ENCODE measurements around the gene GFY. TPM values are rescaled to one million over a fixed set of nuclear protein-coding genes. Genes with fewer than 3 reads are reported as not detected.
A peak's percentile ranks its signal among the peaks of the same experiment; 100 is the strongest.

The GFY gene
- total RNA-seq, 1 donor from 2014 or later = not detected

GRCh38 chr19:49441210-49441959 is 16.2 kb downstream of the GFY start, which contains the start of gene SLC17A7:
Gene SLC17A7 (minus strand): TSS chr19:49441527. CDS start chr19:49441379, 148 bp downstream.
- TF ChIP-seq, protein P1, sequence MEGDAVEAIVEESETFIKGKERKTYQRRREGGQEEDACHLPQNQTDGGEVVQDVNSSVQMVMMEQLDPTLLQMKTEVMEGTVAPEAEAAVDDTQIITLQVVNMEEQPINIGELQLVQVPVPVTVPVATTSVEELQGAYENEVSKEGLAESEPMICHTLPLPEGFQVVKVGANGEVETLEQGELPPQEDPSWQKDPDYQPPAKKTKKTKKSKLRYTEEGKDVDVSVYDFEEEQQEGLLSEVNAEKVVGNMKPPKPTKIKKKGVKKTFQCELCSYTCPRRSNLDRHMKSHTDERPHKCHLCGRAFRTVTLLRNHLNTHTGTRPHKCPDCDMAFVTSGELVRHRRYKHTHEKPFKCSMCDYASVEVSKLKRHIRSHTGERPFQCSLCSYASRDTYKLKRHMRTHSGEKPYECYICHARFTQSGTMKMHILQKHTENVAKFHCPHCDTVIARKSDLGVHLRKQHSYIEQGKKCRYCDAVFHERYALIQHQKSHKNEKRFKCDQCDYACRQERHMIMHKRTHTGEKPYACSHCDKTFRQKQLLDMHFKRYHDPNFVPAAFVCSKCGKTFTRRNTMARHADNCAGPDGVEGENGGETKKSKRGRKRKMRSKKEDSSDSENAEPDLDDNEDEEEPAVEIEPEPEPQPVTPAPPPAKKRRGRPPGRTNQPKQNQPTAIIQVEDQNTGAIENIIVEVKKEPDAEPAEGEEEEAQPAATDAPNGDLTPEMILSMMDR (IDR thresholded peaks at IDR 0.05) = no peak
- TF ChIP-seq POLR2AphosphoS5 (IDR thresholded peaks at IDR 0.05; ENCODE audit: insufficient read depth in 1 of 2, low read depth in 1 of 2) (no peak), POLR2A (IDR thresholded peaks at IDR 0.05) (no peak)
- Histone ChIP-seq H3K27ac (peak within 1 kb of the TSS; percentile 83), H3K9me3 (no peaks in the 10 kb centered on the region), H3K27me3 (no peaks in the 10 kb centered on the region), H3K4me3 (peak within 1 kb of the TSS; percentile 70 to 90), H3K4me1 (peaks cover 22% of the 10 kb centered on the region), H3K36me3 (no peaks in the 10 kb centered on the region)
- DNase-seq (ENCODE audit: extremely low spot score in 2 of 2) = no peak
- intact Hi-C loops (cut with DNase I) = loop anchor here (10.0 kb wide), 2 partner anchors 77 to 217 kb away; partner anchors contain the start of genes DKKL1 and TEAD2

DNA sequence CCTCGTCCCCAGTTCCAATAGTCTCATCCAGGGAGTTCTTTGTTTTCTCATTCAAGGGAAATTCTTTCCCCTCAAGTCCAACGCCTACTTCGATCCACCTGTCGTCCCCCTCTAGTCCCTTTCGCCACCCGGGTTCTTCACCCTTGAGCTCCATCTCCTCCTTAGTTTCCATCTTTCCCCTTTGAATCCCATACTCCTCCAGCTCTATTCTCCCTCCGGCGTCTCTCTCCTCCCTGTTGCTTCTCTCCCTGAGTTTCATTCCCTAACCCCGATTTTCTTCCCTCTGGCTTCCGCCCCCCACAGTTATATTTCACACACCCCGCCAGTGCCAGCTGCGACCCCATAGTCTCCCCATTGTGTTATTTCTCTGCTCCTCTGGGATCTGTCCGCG is 16.8 kb downstream of the GFY start:
- TF ChIP-seq POLR2A (IDR thresholded peaks at IDR 0.05) (no peak), POLR2AphosphoS5 (IDR thresholded peaks at IDR 0.05; ENCODE audit: insufficient read depth in 1 of 2, low read depth in 1 of 2) (no peak)
- TF ChIP-seq, protein P1 (IDR thresholded peaks at IDR 0.05) = no peak
- intact Hi-C loops (cut with DNase I) = loop anchor here (10.0 kb wide), 2 partner anchors 77 to 217 kb away; partner anchors contain the start of genes DKKL1 and TEAD2
- Histone ChIP-seq H3K4me3 (peak overlapping the region; percentile 70 to 90), H3K27me3 (no peaks in the 10 kb centered on the region), H3K9me3 (no peaks in the 10 kb centered on the region), H3K4me1 (peaks cover 22% of the 10 kb centered on the region), H3K27ac (peak overlapping the region; percentile 83), H3K36me3 (no peaks in the 10 kb centered on the region)
- DNase-seq (ENCODE audit: extremely low spot score in 2 of 2) = no peak

GRCh38 chr19:49442354-49442753 is 17.2 kb downstream of the GFY start:
- TF ChIP-seq, protein P1 (IDR thresholded peaks at IDR 0.05) = no peak
- TF ChIP-seq POLR2A (IDR thresholded peaks at IDR 0.05) (no peak), POLR2AphosphoS5 (IDR thresholded peaks at IDR 0.05; ENCODE audit: insufficient read depth in 1 of 2, low read depth in 1 of 2) (no peak)
- Histone ChIP-seq H3K4me1 (peaks cover 26% of the 10 kb centered on the region), H3K27me3 (no peaks in the 10 kb centered on the region), H3K27ac (peak overlapping the region; percentile 83), H3K4me3 (peak overlapping the region; percentile 70 to 90), H3K36me3 (no peaks in the 10 kb centered on the region), H3K9me3 (no peaks in the 10 kb centered on the region)
- no peak for DNase-seq (ENCODE audit: extremely low spot score in 2 of 2)
- intact Hi-C loops (cut with DNase I) = loop anchor here (10.0 kb wide), 2 partner anchors 78 to 218 kb away; partner anchors contain the start of genes DKKL1 and TEAD2

DNA sequence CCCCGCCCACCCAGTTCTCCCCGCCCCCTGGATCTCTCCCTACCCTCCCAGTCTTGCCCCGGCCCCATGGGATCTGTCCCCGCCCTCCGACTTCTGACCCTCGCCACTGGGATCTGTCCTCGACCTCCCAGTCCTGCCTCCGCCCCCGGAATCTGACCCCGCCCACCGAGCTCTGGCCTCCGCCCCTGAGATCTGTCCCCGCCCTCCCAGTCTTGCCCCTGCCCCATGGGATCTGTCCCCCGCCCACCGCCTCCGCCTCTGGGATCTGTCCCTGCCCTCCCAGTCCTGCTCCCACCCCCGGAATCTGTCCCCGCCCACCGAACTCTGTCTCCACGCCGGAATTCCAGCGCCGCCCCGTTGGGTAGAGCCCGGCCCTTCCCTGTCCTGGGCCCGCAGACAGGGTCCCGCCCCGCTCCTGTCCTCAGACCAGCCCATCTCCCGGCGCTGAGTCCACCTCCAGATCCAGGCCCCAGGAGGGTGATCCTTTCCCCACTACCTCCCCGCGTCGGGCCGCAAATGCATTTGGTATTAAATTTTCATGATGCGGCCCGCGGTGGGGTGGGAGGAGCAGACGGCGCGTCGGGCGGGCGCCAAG is 17.7 kb downstream of the GFY start:
- DNase-seq (ENCODE audit: extremely low spot score in 2 of 2) = peak in 1 of 2 donors; percentile 97
- no peaks in the 10 kb centered on the region for H3K36me3 ChIP-seq
- TF ChIP-seq POLR2AphosphoS5 (IDR thresholded peaks at IDR 0.05; ENCODE audit: insufficient read depth in 1 of 2, low read depth in 1 of 2) (no peak), POLR2A (IDR thresholded peaks at IDR 0.05) (no peak)
- TF ChIP-seq, protein P1 (IDR thresholded peaks at IDR 0.05) = no peak
- peaks cover 31% of the 10 kb centered on the region for H3K4me1 ChIP-seq
- no peaks in the 10 kb centered on the region for H3K9me3 ChIP-seq
- H3K27me3 ChIP-seq = no peaks in the 10 kb centered on the region
- H3K4me3 ChIP-seq = peak overlapping the region; percentile 70 to 90
- peak overlapping the region; percentile 83 for H3K27ac ChIP-seq
- intact Hi-C loops (cut with DNase I) = loop anchor here (10.0 kb wide), 2 partner anchors 78 to 218 kb away; partner anchors contain the start of genes DKKL1 and TEAD2

Data from vagina (tissue), 2 donors.